ENCODE data around the gene CCDC148. TPM values are rescaled to one million over a fixed set of nuclear protein-coding genes. Genes with fewer than 3 reads are reported as not detected.

The CCDC148 gene
- total RNA-seq, 2 experiments from 2014 or later, result 0.29 TPM; not detected in 1

DNA sequence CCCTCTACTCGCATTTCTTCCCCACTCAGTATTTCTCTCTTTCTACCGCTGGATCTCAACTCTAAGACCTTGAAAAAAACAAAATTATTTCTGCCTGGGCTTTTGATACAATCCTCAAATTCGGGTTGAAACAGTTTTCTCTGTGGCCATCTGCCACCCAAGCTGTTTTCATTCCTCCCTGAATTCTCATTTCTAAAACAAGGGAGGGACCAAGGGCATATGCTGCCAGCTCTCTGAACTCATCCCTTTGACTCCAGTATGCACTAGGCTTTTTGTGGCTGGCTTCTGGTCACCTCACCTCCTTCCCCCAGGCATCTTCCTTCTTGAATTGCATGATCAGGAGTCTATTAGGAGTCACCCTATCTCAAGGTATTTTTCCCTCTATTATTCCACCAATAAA is 49.5 kb downstream of the CCDC148 start:
- no peaks in the 10 kb centered on the region for H3K4me1 Mint-ChIP-seq (ENCODE audit: low read depth)
- H3K36me3 Mint-ChIP-seq, result peaks cover 3% of the 10 kb centered on the region
- H3K9me3 Mint-ChIP-seq, result peaks cover 20% of the 10 kb centered on the region
- H3K4me3 Mint-ChIP-seq, result no peak overlapping the region
- ChIA-PET CTCF (no interaction called here), POLR2A (no interaction called here)
- DNase-seq, result no peak
- H3K27ac Mint-ChIP-seq, result no peak overlapping the region
- H3K27me3 Mint-ChIP-seq, result no peaks in the 10 kb centered on the region
- intact Hi-C loops (cut with micrococcal nuclease), result no loop called here

DNA sequence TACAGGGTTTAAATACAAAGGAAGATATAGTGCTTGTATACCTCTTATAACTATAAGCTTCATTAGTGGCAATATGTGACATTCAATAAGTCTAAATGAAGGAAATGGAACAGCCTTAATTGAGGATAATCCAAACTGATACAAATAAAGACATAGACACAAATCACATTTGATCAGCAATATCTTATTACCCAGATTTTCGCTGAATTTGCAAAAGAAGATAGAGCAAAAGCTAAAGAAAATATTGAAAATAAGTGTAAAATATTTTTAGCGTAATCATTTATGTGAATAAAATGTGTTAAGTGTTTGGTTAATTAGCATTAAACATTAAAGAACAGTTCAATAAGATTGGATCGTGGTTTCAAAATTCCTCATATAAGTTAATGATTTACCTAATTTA is 51.2 kb downstream of the CCDC148 start:
- ChIA-PET POLR2A (no interaction called here), CTCF (no interaction called here)
- H3K27me3 Mint-ChIP-seq, result peaks cover 2% of the 10 kb centered on the region
- no peak for DNase-seq
- no peak overlapping the region for H3K4me3 Mint-ChIP-seq
- intact Hi-C loops (cut with micrococcal nuclease), result no loop called here
- H3K4me1 Mint-ChIP-seq (ENCODE audit: low read depth), result no peaks in the 10 kb centered on the region
- H3K27ac Mint-ChIP-seq, result no peak overlapping the region
- H3K9me3 Mint-ChIP-seq, result peaks cover 9% of the 10 kb centered on the region
- H3K36me3 Mint-ChIP-seq, result no peaks in the 10 kb centered on the region

DNA sequence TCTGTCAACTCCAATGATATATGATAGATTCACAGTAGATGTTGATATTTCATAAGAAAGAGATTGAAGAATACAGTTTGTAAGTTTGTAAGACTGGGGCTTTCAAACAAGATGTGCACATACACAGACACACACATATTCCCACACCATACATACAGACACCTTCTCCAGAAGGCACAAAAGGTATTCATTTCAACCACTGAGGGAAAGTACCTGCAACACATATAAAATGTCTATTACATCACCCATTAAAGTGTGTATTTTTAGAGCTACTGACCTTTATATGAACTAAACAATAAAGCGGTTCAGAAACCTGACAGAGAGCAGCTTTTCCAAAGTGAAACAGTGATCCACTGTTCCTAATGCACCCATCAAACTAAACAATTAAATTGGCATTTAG is 53.3 kb downstream of the CCDC148 start:
- Mint-ChIP-seq H3K27ac (no peak overlapping the region), H3K36me3 (no peaks in the 10 kb centered on the region), H3K4me1 (ENCODE audit: low read depth) (no peaks in the 10 kb centered on the region), H3K27me3 (peaks cover 12% of the 10 kb centered on the region), H3K9me3 (peaks cover 5% of the 10 kb centered on the region), H3K4me3 (no peak overlapping the region)
- DNase-seq, result no peak
- intact Hi-C loops (cut with micrococcal nuclease), result no loop called here
- ChIA-PET POLR2A (no interaction called here), CTCF (no interaction called here)

DNA sequence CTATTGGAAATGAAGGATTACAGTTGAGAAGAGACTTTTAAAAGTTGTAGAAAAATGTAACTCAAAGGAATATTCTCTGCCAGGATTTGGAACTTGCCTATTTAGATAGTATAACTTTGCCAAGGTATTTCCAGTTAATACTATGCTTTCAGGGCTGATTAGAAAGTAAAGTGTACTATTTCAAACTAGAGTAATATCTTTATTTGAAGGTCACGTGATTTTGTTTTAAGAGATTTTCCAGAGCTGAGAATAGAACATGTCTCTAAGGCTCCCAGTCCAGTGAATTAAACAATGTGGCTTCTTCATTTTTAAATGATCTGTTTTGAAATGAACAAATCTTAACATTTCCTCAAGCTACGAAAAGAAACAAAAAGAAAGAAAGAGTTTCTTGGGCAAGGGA is 53.9 kb downstream of the CCDC148 start:
- no peak overlapping the region for H3K4me3 Mint-ChIP-seq
- H3K27me3 Mint-ChIP-seq, result peaks cover 16% of the 10 kb centered on the region
- H3K36me3 Mint-ChIP-seq, result no peaks in the 10 kb centered on the region
- H3K9me3 Mint-ChIP-seq, result peaks cover 5% of the 10 kb centered on the region
- DNase-seq, result no peak
- intact Hi-C loops (cut with micrococcal nuclease), result no loop called here
- CTCF ChIA-PET, result no interaction called here
- no peak overlapping the region for H3K27ac Mint-ChIP-seq
- H3K4me1 Mint-ChIP-seq (ENCODE audit: low read depth), result no peaks in the 10 kb centered on the region
- POLR2A ChIA-PET, result no interaction called here

DNA sequence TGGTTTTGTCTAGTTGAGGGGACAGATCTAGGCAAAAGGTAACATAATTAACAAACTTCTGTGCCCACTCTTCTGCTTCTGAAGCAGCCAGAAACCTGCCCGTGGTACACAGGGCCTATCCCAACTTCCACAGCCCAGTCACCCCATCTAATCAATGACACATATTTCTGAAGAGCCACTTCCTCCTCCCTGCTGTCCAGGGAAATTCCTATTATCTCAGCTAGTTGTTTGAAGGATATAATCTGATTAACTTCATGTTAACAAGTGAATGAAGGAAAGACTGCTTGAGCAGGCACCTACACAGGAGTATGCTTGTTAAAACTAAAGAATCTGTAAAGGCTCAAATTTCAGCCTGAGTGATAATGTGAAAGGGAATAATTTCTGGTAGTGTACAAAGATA is 61.4 kb downstream of the CCDC148 start:
- ChIA-PET POLR2A (no interaction called here), CTCF (no interaction called here)
- Mint-ChIP-seq H3K4me3 (no peak overlapping the region), H3K27me3 (peaks cover 27% of the 10 kb centered on the region), H3K27ac (no peak overlapping the region), H3K4me1 (ENCODE audit: low read depth) (peaks cover 8% of the 10 kb centered on the region), H3K9me3 (peaks cover 5% of the 10 kb centered on the region), H3K36me3 (peaks cover 3% of the 10 kb centered on the region)
- intact Hi-C loops (cut with micrococcal nuclease), result no loop called here
- DNase-seq, result no peak

DNA sequence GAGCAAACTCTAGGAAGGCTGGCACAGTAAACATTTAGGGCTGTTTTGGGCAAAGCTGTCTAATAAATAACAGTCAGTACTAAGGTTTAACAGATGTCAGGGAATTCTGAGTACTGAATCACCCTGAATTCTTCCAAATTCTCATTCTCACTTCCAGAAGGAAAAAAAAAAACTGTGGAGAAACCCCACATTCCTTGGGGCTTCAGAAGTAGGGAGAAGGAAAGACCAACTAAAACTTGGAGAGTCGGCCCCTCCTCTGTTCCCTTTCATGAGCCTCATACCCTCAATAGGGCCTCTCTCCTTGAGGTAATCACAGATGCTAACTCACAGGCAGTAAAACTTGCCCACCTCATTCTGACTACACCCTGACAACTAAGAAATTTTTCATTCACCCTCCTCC is 62.1 kb downstream of the CCDC148 start:
- Mint-ChIP-seq H3K27ac (no peak overlapping the region), H3K27me3 (peaks cover 23% of the 10 kb centered on the region), H3K4me3 (no peak overlapping the region), H3K9me3 (no peaks in the 10 kb centered on the region), H3K4me1 (ENCODE audit: low read depth) (peaks cover 8% of the 10 kb centered on the region), H3K36me3 (peaks cover 3% of the 10 kb centered on the region)
- intact Hi-C loops (cut with micrococcal nuclease), result no loop called here
- CTCF ChIA-PET, result interaction anchor here (1.4 kb wide), 1 partner anchor 370 kb away, joined by 3 read pairs; no protein-coding TSS in a partner anchor
- POLR2A ChIA-PET, result no interaction called here
- DNase-seq, result no peak

DNA sequence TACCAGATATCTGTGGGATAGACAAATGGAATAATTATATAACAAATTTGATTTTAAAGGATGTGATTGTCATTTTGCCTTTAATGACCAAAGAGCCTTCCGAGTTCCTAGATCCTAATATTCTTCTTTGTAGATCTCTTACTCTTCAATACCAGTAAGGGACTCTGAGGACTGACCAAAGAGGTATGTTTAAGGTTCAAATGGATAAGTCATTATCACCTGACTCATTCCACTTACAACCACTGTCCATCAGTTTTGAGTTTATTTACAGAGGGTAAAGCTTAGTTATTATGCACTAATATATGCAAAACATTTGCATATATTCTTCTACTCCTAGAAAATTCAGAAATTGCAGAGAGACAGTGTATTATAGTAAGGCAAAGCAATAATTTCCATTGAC is 62.7 kb downstream of the CCDC148 start:
- intact Hi-C loops (cut with micrococcal nuclease), result no loop called here
- peaks cover 21% of the 10 kb centered on the region for H3K27me3 Mint-ChIP-seq
- no peak overlapping the region for H3K4me3 Mint-ChIP-seq
- no peak for DNase-seq
- H3K27ac Mint-ChIP-seq, result no peak overlapping the region
- ChIA-PET POLR2A (no interaction called here), CTCF (interaction anchor here (1.4 kb wide), 1 partner anchor 370 kb away, joined by 3 read pairs; no protein-coding TSS in a partner anchor)
- no peaks in the 10 kb centered on the region for H3K9me3 Mint-ChIP-seq
- H3K4me1 Mint-ChIP-seq (ENCODE audit: low read depth), result peaks cover 8% of the 10 kb centered on the region
- H3K36me3 Mint-ChIP-seq, result peaks cover 3% of the 10 kb centered on the region

DNA sequence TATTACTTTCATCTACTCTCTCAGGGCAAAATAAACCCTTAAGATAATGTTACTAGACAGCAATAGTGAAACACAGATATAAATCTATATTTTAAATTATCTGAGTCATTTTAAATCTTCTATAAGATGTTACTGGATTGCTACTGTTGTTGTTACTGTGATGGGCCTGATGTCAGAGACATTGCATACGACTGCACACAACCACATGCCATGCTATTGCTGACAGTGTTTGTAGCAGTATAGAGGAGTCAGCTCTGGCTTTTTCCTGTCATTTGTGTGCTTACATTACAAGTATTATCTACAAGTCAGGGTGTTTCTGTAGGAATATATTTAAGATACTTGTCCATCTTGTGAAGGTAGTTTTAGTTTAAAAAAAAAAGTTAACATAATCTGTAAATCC is 63.9 kb downstream of the CCDC148 start:
- Mint-ChIP-seq H3K4me3 (no peak overlapping the region), H3K36me3 (peaks cover 3% of the 10 kb centered on the region), H3K27ac (no peak overlapping the region), H3K27me3 (peaks cover 13% of the 10 kb centered on the region), H3K4me1 (ENCODE audit: low read depth) (peaks cover 8% of the 10 kb centered on the region), H3K9me3 (no peaks in the 10 kb centered on the region)
- ChIA-PET POLR2A (interaction anchor here (0.5 kb wide), 1 partner anchor 1214 kb away, joined by 3 read pairs; no protein-coding TSS in a partner anchor), CTCF (no interaction called here)
- DNase-seq, result no peak
- intact Hi-C loops (cut with micrococcal nuclease), result no loop called here

DNA sequence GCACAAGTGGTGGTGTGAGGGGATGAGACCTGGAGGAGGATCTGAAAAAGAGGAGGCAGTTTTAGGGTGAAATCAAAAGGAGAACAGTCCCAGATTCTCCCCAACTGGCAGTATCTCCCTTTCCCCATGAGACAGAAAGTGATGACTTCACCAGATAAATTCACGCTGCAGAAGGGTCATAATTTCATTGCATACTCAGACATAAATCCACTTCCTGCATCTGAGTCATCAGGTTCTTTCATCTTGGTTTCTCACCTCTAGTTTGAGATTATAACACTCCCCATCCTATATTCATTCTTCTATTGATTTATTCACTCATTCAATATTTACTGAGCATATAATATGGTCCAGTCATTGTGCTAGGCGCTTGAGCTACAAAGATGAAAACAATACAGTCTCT is 64.7 kb downstream of the CCDC148 start:
- Mint-ChIP-seq H3K27me3 (peaks cover 7% of the 10 kb centered on the region), H3K4me1 (ENCODE audit: low read depth) (peaks cover 8% of the 10 kb centered on the region), H3K36me3 (peaks cover 3% of the 10 kb centered on the region), H3K9me3 (no peaks in the 10 kb centered on the region), H3K4me3 (no peak overlapping the region), H3K27ac (peak overlapping the region; percentile 34)
- no peak for DNase-seq
- intact Hi-C loops (cut with micrococcal nuclease), result no loop called here
- POLR2A ChIA-PET, result no interaction called here
- CTCF ChIA-PET, result no interaction called here

DNA sequence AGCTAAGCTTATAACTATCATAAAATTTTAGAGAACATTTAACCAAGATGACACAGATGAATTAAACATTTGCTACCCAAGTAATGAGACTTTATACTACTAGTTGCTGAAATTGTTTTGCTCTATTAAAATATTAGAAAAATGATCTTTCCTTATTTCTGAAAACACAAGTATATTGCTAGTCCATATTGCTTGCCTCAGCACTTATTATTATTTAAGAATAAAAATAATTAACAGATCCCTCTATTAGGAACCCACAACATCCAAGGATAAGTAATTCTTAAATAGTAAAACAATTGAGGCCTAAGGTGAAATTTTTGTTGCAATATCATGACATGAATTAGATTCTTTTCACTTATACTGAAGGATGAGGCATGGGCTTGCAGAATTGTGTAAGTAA is 65.2 kb downstream of the CCDC148 start:
- CTCF ChIA-PET, result no interaction called here

DNA sequence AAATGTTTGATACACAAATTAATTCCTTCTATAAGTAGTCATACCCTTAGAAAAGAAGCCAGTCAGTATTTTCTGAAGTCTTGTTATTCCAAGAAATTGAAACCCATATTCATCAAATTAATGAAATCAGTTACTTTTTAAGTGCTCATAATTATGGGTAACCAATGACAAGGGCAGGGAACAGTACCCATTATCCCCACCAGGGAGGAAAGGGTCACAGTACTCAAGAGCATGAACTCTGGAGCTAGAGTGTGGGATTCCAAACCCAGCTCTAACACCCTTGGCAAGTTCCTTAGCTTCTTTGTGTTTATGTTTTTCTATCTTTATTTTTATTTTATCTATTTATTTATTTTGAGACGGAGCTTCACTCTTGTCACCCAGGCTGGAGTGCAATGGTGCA is 68.4 kb downstream of the CCDC148 start:
- Mint-ChIP-seq H3K9me3 (no peaks in the 10 kb centered on the region), H3K4me1 (ENCODE audit: low read depth) (peaks cover 8% of the 10 kb centered on the region), H3K27ac (no peak overlapping the region), H3K36me3 (no peaks in the 10 kb centered on the region), H3K27me3 (peaks cover 1% of the 10 kb centered on the region), H3K4me3 (no peak overlapping the region)
- intact Hi-C loops (cut with micrococcal nuclease), result no loop called here
- ChIA-PET CTCF (no interaction called here), POLR2A (no interaction called here)
- no peak for DNase-seq

More for the DNA sequence above, 65.2 kb downstream of the CCDC148 start:
- intact Hi-C loops (cut with micrococcal nuclease), result no loop called here
- Mint-ChIP-seq H3K4me3 (no peak overlapping the region), H3K36me3 (peaks cover 1% of the 10 kb centered on the region), H3K9me3 (no peaks in the 10 kb centered on the region), H3K4me1 (ENCODE audit: low read depth) (peaks cover 8% of the 10 kb centered on the region), H3K27ac (peak overlapping the region; percentile 28), H3K27me3 (peaks cover 2% of the 10 kb centered on the region)
- DNase-seq, result no peak
- POLR2A ChIA-PET, result no interaction called here

DNA sequence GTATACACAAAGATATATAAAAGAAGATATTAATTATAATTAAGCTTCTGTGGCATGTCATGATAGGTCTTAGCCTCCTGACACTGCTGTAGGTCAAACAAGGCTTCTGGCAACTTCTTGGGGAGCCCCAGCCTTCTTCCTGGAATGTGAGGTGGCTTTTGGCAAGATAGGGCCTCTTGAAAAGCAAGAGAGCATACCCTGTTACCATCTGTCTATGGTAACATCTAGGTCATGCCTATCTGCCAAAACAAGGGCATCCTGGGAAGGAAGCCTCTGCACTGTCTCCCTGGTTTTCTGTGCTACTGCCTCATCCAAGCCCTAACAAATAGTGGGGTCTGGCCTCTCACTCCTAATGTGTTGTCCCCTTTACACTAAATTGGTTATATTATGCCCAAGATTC is 70.9 kb downstream of the CCDC148 start:
- DNase-seq, result no peak
- CTCF ChIA-PET, result no interaction called here
- intact Hi-C loops (cut with micrococcal nuclease), result no loop called here
- Mint-ChIP-seq H3K27ac (no peak overlapping the region), H3K36me3 (no peaks in the 10 kb centered on the region), H3K4me3 (no peak overlapping the region), H3K4me1 (ENCODE audit: low read depth) (no peaks in the 10 kb centered on the region), H3K27me3 (no peaks in the 10 kb centered on the region), H3K9me3 (no peaks in the 10 kb centered on the region)
- POLR2A ChIA-PET, result no interaction called here

DNA sequence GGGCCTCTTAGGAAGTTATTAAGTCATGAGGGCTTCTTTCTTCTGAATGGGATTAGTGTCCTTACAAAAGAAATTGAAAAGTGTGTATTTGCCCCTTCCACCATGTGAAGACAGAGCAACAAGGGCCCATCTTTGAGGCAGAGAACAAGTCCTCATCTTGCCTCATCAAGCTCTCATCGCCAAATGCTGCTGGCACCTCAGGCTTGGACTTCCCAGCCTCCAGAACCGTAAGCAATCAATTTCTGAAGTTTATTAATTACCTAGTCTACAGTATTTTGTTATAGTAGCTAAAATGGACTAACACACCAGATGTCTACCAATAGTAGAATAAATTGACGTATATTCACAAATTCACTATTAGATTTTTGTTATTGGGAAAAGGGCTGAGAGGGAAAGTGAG is 74.6 kb downstream of the CCDC148 start:
- Mint-ChIP-seq H3K4me1 (ENCODE audit: low read depth) (no peaks in the 10 kb centered on the region), H3K36me3 (no peaks in the 10 kb centered on the region), H3K9me3 (no peaks in the 10 kb centered on the region), H3K27me3 (peaks cover 3% of the 10 kb centered on the region), H3K4me3 (no peak overlapping the region), H3K27ac (no peak overlapping the region)
- intact Hi-C loops (cut with micrococcal nuclease), result no loop called here
- no peak for DNase-seq
- ChIA-PET CTCF (no interaction called here), POLR2A (no interaction called here)

DNA sequence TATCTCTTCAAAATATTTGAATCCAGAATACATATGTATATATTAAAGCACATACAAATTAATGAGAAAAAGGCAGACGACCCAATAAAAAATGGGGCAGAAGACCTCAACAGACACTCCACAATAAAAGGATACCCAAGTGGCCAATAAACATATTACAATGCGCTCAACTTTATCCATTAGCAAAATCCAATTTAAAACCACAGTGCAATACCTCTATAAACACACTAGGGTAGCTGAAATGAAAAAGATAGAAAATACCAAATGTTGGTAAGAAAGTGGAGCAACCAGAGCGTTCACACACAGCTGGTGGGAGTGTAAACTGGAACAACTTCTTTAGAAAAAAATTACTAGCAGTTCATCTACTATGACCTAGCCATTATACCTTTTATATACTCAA is 75.3 kb downstream of the CCDC148 start:
- H3K4me1 Mint-ChIP-seq (ENCODE audit: low read depth), result no peaks in the 10 kb centered on the region
- ChIA-PET POLR2A (no interaction called here), CTCF (interaction anchor here (0.6 kb wide), 1 partner anchor 109 kb away, joined by 3 read pairs; no protein-coding TSS in a partner anchor)
- intact Hi-C loops (cut with micrococcal nuclease), result no loop called here
- H3K27me3 Mint-ChIP-seq, result peaks cover 3% of the 10 kb centered on the region
- H3K36me3 Mint-ChIP-seq, result no peaks in the 10 kb centered on the region
- no peak for DNase-seq
- H3K27ac Mint-ChIP-seq, result no peak overlapping the region
- no peak overlapping the region for H3K4me3 Mint-ChIP-seq
- no peaks in the 10 kb centered on the region for H3K9me3 Mint-ChIP-seq
